ENCODE results near the gene NPAT.
A peak's percentile ranks its signal among the peaks of the same experiment; 100 is the strongest.

NPAT gene

DNA sequence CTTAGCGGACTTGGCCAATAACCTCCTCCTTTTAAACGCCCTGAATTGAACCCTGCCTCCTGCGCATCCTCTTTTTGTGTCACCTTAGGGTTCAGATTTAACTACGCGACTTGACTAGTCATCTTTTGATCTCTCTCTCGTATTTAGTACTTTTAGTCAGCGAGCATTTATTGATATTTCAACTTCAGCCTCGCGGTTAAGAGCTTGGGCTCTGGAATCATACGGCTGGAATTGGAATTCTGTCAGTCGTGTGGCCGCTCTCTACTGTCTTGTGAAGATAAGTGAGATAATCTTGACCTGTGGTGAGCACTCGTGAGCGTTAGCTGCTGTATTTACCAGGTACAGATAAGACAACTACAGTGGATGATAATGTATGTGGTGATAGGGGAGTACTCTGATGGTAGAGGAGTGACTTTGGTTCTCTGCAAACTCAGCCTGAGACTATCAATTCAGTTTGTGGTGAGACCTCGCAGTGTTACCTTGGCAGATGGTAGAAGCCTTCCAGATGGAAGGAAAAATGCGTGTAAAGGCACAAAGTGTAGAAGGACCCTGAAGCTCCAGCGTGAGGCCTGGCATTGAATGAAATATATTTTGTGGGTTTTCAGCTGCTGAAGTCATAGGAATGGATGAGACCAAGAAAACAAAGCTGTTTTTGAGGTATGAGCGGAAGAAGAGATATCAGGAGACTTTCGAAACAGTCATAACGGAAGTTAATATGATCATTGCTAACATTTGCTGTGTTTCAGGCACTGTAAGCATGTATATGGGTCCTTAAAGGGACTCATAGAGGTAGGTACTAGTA lies 1.1 kb upstream of the NPAT start:
- DNase-seq = peak; percentile 5

DNA sequence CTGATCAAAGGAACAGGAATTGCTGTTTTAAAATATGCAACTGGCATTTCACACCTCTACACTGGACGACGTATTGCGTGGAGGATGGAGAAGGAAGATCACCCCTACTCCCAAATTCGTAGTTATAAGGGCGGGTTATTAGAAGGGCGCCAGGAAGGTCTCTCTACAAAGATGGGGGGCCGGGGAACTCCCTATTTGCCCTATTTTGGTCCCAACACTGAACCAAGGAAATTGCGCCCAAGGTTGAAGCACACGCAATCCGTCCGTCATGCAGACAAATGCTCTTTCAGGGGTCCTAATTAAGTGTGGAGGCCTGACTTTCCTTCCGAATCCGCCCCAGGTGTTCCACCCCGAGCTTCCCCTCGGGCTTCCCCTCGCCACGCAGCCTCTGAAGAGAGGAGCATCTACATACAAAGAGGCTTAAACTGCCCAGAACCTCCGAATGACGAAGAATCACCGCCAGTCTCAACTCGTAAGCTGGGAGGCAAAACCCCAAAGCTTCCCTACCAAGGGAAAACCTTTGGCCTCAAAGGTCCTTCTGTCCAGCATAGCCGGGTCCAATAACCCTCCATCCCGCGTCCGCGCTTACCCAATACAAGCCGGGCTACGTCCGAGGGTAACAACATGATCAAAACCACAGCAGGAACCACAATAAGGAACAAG lies 396 bp downstream of the NPAT start:
- Histone ChIP-seq H3K4me3 (ENCODE audit: low read depth, low read length) (peak overlapping the region; percentile 93), H3K36me3 (replicated peaks) (no peaks in the 10 kb centered on the region), H3K27me3 (replicated peaks) (no peaks in the 10 kb centered on the region), H3K27ac (peak overlapping the region; percentile 79)
- in situ Hi-C loops (cut with HindIII; ENCODE audit: low pct_ligation_motif_present, low sequenced_read_pairs) = no loop called here
- no peak for DNase-seq
- TF ChIP-seq, protein P1, sequence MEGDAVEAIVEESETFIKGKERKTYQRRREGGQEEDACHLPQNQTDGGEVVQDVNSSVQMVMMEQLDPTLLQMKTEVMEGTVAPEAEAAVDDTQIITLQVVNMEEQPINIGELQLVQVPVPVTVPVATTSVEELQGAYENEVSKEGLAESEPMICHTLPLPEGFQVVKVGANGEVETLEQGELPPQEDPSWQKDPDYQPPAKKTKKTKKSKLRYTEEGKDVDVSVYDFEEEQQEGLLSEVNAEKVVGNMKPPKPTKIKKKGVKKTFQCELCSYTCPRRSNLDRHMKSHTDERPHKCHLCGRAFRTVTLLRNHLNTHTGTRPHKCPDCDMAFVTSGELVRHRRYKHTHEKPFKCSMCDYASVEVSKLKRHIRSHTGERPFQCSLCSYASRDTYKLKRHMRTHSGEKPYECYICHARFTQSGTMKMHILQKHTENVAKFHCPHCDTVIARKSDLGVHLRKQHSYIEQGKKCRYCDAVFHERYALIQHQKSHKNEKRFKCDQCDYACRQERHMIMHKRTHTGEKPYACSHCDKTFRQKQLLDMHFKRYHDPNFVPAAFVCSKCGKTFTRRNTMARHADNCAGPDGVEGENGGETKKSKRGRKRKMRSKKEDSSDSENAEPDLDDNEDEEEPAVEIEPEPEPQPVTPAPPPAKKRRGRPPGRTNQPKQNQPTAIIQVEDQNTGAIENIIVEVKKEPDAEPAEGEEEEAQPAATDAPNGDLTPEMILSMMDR (IDR thresholded peaks at IDR 0.05; ENCODE audit: low read depth, low read length, missing control alignments) = no peak

More for the DNA sequence above, 1.1 kb upstream of the NPAT start:
- Histone ChIP-seq H3K27me3 (replicated peaks) (no peaks in the 10 kb centered on the region), H3K27ac (peak overlapping the region; percentile 82), H3K36me3 (replicated peaks) (peaks cover 5% of the 10 kb centered on the region), H3K4me3 (ENCODE audit: low read depth, low read length) (peak overlapping the region; percentile 93)
- TF ChIP-seq, protein P1 (IDR thresholded peaks at IDR 0.05; ENCODE audit: low read depth, low read length, missing control alignments) = no peak
- in situ Hi-C loops (cut with HindIII; ENCODE audit: low pct_ligation_motif_present, low sequenced_read_pairs) = no loop called here

DNA sequence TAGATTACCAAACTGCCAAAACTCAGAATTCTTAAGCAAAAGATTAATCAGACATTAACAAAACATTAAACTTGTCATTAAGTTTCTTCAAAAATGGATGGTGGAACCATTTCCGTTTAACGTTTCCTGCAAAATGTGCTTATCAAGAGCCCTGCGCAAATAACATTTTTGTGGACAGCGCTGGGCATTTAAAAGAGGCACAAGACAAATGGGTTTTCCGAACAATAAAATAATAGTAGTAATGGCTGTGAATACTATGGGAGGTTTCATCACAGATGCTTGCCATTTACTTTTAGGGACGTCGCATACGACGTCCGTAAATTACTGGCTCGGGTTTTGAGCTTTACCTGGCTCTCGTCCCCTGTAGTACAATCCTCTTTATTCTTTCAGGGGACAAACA lies 1.1 kb downstream of the NPAT start:
- Histone ChIP-seq H3K4me3 (ENCODE audit: low read depth, low read length) (peak overlapping the region; percentile 93), H3K27me3 (replicated peaks) (no peaks in the 10 kb centered on the region), H3K27ac (peak overlapping the region; percentile 79), H3K36me3 (replicated peaks) (no peaks in the 10 kb centered on the region)
- TF ChIP-seq, protein P1 (IDR thresholded peaks at IDR 0.05; ENCODE audit: low read depth, low read length, missing control alignments) = no peak
- peak; percentile 7 for DNase-seq
- in situ Hi-C loops (cut with HindIII; ENCODE audit: low pct_ligation_motif_present, low sequenced_read_pairs) = no loop called here

DNA sequence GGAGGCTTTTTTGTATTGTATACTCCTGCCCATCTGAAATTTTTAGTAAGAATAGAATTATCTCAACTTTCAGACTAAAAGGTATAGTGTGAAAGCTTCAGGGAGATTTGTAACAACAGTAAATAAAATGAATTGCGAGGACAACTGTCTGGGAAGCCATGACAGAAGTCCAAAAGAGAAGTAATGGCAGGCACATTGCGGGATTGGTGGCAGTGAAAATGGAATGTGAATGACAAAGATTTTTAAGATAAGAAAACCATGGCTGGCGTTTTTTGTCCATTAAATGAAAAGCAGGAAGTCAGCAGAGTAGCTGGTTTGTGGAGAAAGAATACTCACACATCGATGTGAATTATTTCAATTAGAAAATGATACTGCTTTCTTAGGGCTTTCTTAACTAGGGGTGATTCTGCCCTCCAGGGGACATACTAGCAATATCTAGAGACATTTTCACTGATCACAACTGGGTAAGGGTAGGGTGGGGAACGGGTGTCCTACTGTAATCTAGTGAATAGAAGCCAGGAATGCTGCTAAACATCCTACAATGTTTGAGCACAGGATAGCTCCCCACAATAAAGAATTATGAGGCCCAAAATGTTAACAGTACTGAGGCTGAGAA lies 1.6 kb downstream of the NPAT start:
- H3K36me3 ChIP-seq (replicated peaks) = no peaks in the 10 kb centered on the region
- TF ChIP-seq, protein P1 (IDR thresholded peaks at IDR 0.05; ENCODE audit: low read depth, low read length, missing control alignments) = no peak
- no peak for DNase-seq
- H3K27ac ChIP-seq = peak overlapping the region; percentile 79
- H3K4me3 ChIP-seq (ENCODE audit: low read depth, low read length) = peak overlapping the region; percentile 93
- H3K27me3 ChIP-seq (replicated peaks) = no peaks in the 10 kb centered on the region
- in situ Hi-C loops (cut with HindIII; ENCODE audit: low pct_ligation_motif_present, low sequenced_read_pairs) = no loop called here

DNA sequence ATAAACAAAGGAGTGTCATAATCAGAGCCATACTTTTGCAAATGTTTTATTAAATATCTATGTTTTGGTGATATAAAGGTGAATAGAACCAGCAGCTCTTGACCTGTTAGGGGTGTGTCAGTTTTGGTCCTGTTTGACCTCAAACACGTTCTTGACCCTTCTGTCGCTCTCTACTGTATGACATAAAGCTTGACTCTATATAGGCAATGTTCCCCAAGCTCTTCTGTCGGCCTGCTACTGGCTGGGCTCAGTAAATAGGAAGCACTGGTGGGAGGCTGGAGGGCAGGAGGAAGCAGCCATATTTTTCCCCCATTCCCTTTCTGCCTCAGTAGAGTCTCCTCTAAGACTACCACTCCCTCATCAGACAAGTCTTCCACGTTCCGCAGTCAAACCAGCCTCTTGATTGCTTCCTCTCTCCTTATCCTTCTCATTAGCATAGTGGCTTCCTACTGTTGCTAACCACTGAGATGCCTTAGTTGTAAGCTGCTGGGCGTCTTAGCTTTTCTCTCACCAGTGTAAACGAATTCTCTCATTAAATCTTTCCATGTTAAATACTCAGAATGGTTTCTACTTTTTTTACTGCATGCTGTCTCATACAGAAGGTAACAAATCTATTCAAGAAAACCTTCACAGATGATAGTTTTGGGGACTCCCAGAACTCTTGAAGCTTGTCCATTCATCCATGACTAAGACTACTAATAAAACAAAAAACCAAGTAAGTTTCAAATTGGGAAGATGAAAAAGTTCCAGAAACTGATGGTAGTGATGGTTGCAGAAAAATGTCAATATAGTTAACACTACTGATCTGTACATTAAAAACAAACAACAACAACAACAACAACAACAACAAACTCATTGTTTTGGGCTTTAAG lies 3.3 kb downstream of the NPAT start:
- in situ Hi-C loops (cut with HindIII; ENCODE audit: low pct_ligation_motif_present, low sequenced_read_pairs) = no loop called here
- no peaks in the 10 kb centered on the region for H3K27me3 ChIP-seq (replicated peaks)
- no peak overlapping the region for H3K4me3 ChIP-seq (ENCODE audit: low read depth, low read length)
- DNase-seq = no peak
- no peaks in the 10 kb centered on the region for H3K36me3 ChIP-seq (replicated peaks)
- TF ChIP-seq, protein P1 (IDR thresholded peaks at IDR 0.05; ENCODE audit: low read depth, low read length, missing control alignments) = no peak
- H3K27ac ChIP-seq = no peak overlapping the region
